Left lobe of liver (tissue), 2 donors: ENCODE results near the gene NCAPH2. TPM values are rescaled to one million over a fixed set of nuclear protein-coding genes. Genes with fewer than 3 reads are reported as not detected.

Source experiments
- ATAC-seq: fragments of 200-7000 bp; cut with Tn5 transposase; one replicate; pipeline ENCODE4 v1.9.1; 2020; ENCODE audit warnings: mild to moderate bottlenecking, moderate library complexity
- DNase-seq: peaks from one replicate; pipeline ENCODE4 v3.0.0-alpha.2; 2020; ENCODE audit warnings: low spot score
- total RNA-seq: library from RNA; stranded (reverse); gene quantifications from one replicate; pipeline ENCODE4 v1.2.1, GENCODE V29; 2021
- donor health status: DM: no; HTN: no; CAD: no; lungs with moderate emphysema.
- donor health status: DM: no; HTN: yes; CAD: no.

The NCAPH2 gene
- total RNA-seq, 1 donor from 2014 or later, result 18.8 TPM

- ATAC-seq, result no peak
- no peak for DNase-seq
These were observed 19.1 kb upstream of the NCAPH2 start for GRCh38 chr22:50488886-50489285.

DNA sequence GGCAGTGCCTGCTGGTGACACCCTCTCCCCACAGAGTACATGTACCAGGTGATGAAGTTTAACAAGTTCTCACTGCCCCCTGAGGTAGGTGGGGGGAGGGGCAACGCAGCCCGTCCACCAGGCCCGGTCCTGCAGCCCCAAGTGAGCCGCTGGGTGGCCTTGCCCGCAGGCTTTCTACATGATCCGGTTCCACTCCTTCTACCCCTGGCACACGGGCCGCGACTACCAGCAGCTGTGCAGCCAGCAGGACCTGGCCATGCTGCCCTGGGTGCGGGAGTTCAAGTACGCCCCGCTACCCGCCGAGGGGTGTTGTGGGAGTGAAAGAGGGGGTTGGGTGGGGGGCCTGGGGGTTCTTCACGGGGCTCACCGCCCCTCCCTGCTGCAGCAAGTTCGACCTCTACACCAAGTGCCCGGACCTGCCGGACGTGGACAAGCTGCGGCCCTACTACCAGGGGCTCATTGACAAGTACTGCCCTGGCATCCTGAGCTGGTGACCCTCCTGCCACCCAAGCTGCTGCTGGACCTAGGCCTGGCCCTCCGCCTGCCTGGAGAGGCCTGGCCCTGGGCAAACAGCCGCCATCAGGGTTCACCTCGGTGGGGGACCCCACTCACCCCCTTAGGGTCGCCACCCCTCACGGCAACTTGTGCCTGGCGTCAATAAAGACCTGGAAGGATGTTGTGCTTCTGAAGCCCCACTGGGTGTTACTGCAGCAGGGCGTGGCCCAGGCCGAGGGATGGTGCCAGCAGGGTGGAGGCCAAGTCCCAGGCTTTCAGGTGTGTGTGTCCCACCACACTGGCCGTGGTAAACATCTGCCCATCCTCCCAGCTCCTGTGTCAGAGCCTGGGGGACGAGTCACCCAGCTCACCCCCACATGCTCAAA lies 18.4 kb upstream of the NCAPH2 start:
- DNase-seq (no peak), ATAC-seq (no peak)

DNA sequence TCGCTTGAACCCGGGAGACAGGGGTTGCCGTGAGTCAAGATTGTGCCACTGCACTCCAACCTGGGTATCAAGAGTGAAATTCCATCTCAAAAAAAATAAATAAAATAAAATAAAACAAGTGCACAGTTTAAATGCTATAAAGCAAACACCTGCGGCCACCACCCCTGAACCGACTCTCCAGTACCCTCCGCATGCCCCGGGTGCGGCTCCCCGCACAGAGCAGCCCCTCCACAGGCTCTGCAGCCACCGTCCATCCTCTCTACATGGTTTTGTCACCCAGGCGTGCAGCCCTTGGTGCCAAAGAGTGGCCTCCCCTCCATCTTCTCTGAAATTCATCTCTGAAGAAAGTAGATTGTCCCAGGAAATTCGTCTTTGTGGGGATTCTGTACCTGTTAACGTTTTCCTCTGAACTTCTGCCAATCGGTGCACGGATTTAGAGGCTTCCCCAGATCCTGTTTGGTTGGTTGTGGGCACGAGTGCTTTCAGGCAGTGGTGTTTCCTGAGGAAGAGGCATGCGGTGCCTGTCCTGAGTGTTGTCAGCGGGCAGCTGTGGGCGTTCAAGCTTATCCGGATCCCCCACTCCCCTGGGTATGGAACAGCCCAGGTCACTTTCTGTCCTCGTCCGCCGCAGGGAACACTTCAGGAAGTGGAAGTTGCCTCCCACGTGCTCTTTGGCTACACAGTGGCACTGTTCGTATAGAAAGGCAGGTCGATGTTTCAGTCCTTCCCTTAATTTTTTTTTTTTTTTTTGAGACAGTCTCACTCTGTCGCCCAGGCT lies 17.3 kb upstream of the NCAPH2 start:
- ATAC-seq (no peak), DNase-seq (no peak)

- DNase-seq, result no peak
- no peak for ATAC-seq
These were observed 10.9 kb upstream of the NCAPH2 start for GRCh38 chr22:50497093-50497492.

- DNase-seq (peak; percentile 84), ATAC-seq (peak; percentile 94)
These were observed 9.6 kb upstream of the NCAPH2 start for GRCh38 chr22:50498322-50498890.

GRCh38 chr22:50500452-50500851 lies 7.6 kb upstream of the NCAPH2 start:
- no peak for DNase-seq

GRCh38 chr22:50502096-50502495 lies 5.9 kb upstream of the NCAPH2 start:
- no peak for DNase-seq
- no peak for ATAC-seq

More at GRCh38 chr22:50500452-50500851, 7.6 kb upstream of the NCAPH2 start:
- ATAC-seq, result no peak

DNA sequence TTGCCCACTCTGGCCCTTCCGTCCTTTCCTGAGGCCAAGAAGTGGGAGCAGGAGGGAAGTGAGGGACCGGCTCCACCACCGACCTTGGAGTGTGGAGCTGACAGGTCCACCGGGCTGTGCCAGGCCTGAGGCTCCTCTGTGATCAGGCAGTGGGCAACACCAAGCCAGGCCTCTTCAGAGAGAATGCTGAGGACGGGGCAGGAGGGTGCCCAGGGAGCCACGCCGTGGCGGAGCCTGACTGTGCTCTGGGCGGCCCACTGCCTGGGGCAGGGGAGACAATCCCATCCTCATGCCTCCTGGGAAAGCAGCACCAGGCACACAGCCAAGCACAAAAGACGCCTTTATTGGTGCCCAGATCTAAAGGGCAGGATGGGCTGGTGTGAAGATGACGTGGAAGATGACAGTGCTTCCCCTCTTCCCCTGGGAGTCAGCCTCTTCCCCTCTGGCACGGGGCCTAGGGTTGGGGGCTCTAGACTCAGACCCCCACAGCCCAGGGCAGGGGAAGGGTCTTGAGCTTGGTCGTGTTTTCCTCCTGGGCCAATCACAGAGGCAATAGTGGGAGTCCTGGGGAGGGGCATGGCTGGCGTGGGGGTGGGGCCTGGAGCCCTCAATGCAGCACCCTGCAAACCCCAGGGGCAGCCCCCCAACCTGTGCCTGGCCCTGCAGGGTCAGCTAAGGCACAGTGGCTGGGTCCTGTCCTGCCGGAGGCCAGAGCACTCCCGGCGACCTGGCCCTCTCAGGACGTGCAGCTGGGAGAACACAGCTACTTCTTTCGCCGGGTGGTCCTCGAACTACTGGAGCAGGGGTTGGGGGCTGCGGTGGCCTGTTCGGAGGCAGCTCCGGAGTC lies 5.2 kb upstream of the NCAPH2 start:
- DNase-seq (no peak), ATAC-seq (no peak)

- no peak for DNase-seq
These were observed 4.4 kb upstream of the NCAPH2 start for GRCh38 chr22:50503475-50504145.

DNA sequence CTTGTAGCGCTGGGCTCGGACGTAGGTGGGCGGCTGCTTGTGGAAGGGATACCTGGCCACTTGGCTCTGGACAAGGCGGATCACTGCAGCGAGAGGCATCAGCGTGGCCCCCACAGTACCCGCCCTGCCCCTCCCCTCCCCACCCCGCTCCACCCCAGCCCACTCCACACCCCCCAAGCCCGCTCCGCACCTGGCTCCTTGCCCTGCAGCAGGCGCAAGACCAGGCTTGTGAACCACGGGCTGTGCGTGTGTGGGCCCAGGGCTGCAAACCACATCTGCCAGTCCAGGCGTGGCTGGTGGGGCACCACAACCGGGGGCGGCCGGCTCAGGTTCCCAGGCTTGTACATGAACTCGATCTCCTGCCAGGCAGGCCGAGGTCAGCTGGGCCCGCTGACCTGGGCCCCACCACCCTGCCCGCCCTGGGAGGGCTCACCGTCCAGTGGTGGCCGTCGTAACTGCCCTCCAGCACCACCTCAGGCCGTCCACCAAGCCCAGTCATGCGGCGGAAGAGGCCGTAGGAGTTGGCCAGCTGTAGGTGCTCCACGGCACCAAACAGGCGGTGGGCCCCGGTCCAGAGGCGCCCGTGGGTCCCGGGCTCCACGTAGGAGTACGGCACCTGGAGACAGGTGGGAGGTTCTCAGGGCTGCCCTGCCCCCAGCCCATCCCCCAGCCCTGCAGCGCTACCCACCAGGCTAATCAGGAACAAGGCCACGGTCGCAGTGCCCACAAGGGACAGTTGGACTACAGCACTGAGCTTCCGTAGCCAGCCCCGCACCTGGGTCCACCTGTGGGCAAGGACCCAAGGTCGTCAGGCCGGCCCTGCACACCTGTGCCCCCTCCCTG lies 3.4 kb upstream of the NCAPH2 start:
- no peak for ATAC-seq
- DNase-seq, result no peak

More at GRCh38 chr22:50503475-50504145, 4.4 kb upstream of the NCAPH2 start:
- no peak for ATAC-seq

- no peak for ATAC-seq
- DNase-seq, result no peak
These were observed 2.7 kb upstream of the NCAPH2 start for GRCh38 chr22:50505276-50505775.

DNA sequence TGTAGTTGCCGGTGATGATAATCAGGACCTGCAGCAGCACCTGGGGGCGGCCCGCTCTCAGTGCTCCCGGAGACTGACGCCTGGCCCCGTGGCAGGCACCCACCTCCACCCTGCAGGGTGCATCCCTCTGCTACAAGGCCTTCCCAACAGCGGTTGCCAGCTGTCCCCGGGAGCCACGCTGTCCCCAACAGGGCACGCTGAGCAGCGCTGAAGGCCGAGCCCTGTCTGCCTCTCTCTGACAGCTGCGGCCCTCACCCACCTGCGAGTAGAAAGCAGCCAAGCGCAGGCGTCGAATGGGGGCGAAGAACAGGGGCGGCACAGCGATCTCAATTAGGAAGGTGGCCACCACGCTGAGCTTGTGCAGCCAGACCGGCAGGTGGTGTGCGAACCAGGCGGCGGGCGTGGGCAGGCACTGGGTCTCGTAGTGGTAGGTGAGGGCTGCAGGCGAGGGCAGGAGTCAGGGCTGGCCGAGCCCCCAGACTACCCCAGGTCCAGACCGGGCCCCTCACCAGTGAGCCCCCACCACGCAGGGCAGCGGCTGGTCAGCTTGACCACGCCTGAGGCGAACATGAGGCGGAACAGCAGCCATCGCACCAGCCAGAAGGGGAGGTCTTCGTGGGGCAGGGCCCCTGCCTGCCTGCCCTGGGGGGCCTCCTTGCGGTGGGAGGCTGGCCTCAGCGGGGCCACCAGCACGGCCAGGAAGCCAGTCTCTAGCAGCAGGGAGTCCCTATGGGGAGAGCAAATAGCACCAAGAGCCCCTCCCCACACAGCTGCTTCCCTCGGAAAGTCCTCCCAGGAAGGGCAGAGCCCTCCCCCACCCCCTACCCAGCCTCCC lies 2.0 kb upstream of the NCAPH2 start:
- DNase-seq, result no peak

DNA sequence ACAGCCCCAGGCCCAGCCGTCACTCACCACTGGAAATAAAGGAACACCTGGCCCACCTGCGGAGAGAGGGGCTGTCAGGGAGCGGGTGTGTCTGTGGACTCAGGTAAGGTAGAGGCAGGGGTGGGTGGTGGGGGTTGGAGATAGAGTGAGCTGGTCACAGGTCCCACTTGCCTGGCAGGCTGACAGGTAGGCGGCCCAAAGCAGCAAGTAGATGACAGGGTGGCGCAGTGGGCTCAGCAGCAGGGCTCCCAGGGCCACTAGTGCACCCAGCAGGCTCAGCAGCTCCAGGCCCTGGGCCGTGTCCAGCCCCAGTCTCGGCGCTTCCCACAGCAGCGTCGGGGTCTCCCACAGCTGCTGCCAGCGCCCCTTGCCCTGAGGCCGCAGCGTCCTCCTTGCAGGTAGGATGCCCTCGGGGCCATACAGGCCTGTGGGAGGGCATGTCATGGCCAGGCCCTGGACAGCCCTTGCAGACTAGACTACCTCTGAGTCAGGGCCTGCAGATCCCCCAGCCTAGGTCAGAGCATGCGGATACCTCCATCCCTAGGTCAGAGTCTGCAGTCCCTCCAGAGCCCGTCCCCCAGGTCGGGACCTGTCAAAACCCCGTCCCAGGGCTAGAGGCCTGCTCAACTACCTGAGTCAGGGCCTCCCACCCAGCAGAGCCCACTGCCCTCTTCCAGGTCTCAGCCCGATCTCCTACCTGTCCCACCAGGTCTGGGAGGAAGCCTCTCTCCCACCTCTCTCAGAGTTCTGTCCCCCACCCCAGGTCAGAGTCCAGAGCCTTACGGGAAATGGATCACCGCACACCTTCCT lies 1.2 kb upstream of the NCAPH2 start:
- ATAC-seq (peak; percentile 1), DNase-seq (no peak)

More for the DNA sequence above, 2.0 kb upstream of the NCAPH2 start:
- ATAC-seq, result no peak

- peak; percentile 84 for ATAC-seq
- DNase-seq, result peak; percentile 92
These were observed 518 bp upstream of the NCAPH2 start, which contains the start of gene LMF2 for GRCh38 chr22:50507421-50507990. Gene LMF2 (minus strand): TSS chr22:50507702. CDS start chr22:50507675, 27 bp downstream.

DNA sequence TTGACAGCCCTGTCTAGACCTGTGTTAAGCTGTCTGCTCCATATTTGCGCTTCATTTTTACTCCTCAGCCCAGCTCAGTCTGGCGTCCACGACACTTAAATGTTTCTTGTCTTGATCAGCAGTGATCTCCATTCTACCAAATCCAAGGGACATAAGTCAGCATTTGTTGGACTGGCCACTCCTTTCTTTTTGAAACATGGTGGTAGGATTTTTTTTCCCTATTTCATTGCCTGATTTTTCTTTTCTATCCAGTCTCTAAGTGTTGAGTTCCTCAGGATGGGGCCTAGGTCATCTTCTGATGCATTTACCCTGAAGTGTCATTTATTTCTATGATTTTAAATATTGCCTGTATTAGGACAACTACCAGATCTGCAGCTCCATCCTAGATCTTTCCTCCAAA lies 873 bp downstream of the NCAPH2 start:
- ATAC-seq (no peak), DNase-seq (no peak)

GRCh38 chr22:50513175-50513574 lies 5.2 kb downstream of the NCAPH2 start:
- ATAC-seq (no peak), DNase-seq (no peak)

GRCh38 chr22:50516068-50516467 lies 8.0 kb downstream of the NCAPH2 start:
- no peak for DNase-seq
- ATAC-seq, result no peak
